Right lobe of liver (tissue), 6 donors: ENCODE data around the gene DHH. TPM values are rescaled to one million over a fixed set of nuclear protein-coding genes. Genes with fewer than 3 reads are reported as not detected.

Experiments
- ATAC-seq, 4 donors: fragments of 200-7000 bp; cut with Tn5 transposase; one replicate each; pipeline ENCODE4 v1.9.1; 2020; ENCODE audit warnings: mild to moderate bottlenecking in 4 of 4, moderate library complexity in 4 of 4
- DNase-seq, 3 donors: peaks; one replicate each; pipeline ENCODE4 v3.0.0-alpha.2; 2020
- H3K27ac ChIP-seq, 3 donors: fragments of 200-600 bp; one replicate each; pipeline ENCODE4 v1.8.0; 2022
- H3K27me3 ChIP-seq, 2 donors: fragments of 200-600 bp; one replicate each; pipeline ENCODE4 v1.8.0; 2022
- H3K36me3 ChIP-seq, 4 donors: fragments of 200-600 bp; sonication (generic) in 1 of 4; one replicate each; pipeline versions ENCODE4 v1.5.1 to v1.8.0; 2017 to 2022; ENCODE audit warnings: control low read depth in 1 of 4
- H3K4me1 ChIP-seq, 4 donors: fragments of 200-600 bp; sonication (generic) in 1 of 4; one replicate each; pipeline versions ENCODE4 v1.5.1 to v1.8.0; 2017 to 2022; ENCODE audit warnings: control low read depth in 1 of 4
- H3K4me3 ChIP-seq, 3 donors: fragments of 200-600 bp; one replicate each; pipeline ENCODE4 v1.8.0; 2022
- H3K9me3 ChIP-seq, 4 donors: fragments of 200-600 bp; sonication (generic) in 1 of 4; one replicate each; pipeline versions ENCODE4 v1.5.1 to v1.8.0; 2017 to 2022; ENCODE audit warnings: control low read depth in 1 of 4
- POLR2A ChIP-seq: fragments of 450-650 bp; IDR thresholded peaks from one replicate; pipeline ENCODE4 v1.6.1; 2017; ENCODE audit warnings: antibody characterized with exemption, mild to moderate bottlenecking
- WGBS: methylation state at CpG from one replicate; pipeline ENCODE4 v1.1.6; 2018; ENCODE audit warnings: low coverage, low lambda C conversion rate; ENCODE audit not compliant: insufficient coverage; ENCODE audit errors: missing lambda C conversion rate; 5-methylcytosine and 5-hydroxymethylcytosine counted together
- intact Hi-C, 2 donors: fragments of 100-400 bp; cut with DNase I; formaldehyde crosslinking; loops; one replicate each; pipeline versions ENCODE4 v1.11.2 to v1.14.1; 2022
- total RNA-seq, 6 experiments: library from RNA; depleted of rRNA in 2 of 6; stranded (reverse); fragments of >200 nt in 2 of 6; fragmentation: NEBNext Ultra II Directional in 3 of 6; extraction: Animal tissue kit (Norgen Biotek cat#: 25700) in 3 of 6; gene quantifications; one replicate each; pipeline versions ENCODE4 v1.1.0 to v1.2.4, GENCODE V29; 2016 to 2023
- TF ChIP-seq, protein P1 (sequence below), 4 donors: fragments of 200-600 bp in 3 of 4; fragments of 450-650 bp in 1 of 4; IDR thresholded peaks; one replicate each; pipeline versions ENCODE4 v1.5.1 to v1.8.0; 2016 to 2022; ENCODE audit warnings: antibody characterized with exemption in 4 of 4, mild to moderate bottlenecking in 2 of 4
- donor health status: DM: no; HTN: yes; CAD: no.
- donor health status: DM: no; HTN: no; CAD: no.
- donor health status: DM: no; HTN: no; CAD: no.
- donor health status: DM: no; HTN: yes; CAD: no.
- donor health status: DM: no; HTN: yes; CAD: no.

DHH gene
- total RNA-seq, 6 experiments from 2014 or later: 0.04 to 0.13 (median 0.07) TPM; not detected in 3

DNA sequence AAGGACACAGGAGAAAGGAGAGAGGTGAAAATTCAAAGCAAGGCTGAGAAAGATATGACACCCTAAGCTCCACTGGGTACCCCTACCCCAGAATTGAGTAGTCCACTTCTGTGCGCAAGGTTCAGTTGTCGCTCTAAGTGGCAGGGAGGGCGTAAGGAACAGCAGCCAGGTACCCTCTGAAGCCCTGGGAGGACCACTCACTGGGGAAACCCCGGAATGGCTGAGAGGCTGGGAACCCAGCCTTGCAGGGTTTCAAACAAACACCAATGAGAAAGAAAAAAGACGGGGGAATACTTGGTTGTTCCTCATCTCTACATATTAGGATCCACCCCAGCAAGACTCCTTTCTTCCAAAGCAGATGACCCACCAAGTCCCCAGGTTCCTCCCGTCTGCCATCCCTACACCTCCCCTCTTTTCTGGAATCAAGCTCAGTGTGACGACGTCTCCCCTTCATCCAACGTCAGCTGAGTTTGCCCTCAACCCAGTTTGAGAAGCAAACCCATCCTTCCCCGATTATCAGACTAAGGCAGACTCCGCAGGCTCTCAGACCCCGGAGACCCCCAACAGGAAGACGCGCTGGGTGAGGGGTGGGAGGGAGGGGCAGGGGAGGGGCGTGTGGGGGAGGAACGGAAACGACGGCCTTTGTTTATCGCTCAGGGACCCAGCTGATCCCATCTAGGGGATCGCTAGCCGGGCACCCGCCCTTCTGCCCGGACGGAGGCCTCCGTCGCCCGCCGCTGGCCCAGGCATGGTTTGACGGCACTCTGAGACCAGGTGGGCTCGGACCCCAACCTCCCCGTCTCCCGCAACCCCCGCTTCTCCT is 15.3 kb upstream of the DHH start:
- ATAC-seq: peak; percentile 23 to 31 (median 26)
- peak overlapping the region; percentile 76 to 97 (median 92) for H3K4me3 ChIP-seq
- no peaks in the 10 kb centered on the region for H3K27me3 ChIP-seq
- peak overlapping the region; percentile 91 to 95 (median 94) for H3K27ac ChIP-seq
- DNase-seq: peak in 2 of 3 donors; percentile 46 to 64
- no peaks in the 10 kb centered on the region for H3K9me3 ChIP-seq
- 10% methylated on average over 12 of the region's 33 CpGs for WGBS
- H3K4me1 ChIP-seq: peaks cover 0 to 22% (median 9%) of the 10 kb centered on the region in 4 donors
- intact Hi-C loops: no loop called here
- TF ChIP-seq, protein P1, sequence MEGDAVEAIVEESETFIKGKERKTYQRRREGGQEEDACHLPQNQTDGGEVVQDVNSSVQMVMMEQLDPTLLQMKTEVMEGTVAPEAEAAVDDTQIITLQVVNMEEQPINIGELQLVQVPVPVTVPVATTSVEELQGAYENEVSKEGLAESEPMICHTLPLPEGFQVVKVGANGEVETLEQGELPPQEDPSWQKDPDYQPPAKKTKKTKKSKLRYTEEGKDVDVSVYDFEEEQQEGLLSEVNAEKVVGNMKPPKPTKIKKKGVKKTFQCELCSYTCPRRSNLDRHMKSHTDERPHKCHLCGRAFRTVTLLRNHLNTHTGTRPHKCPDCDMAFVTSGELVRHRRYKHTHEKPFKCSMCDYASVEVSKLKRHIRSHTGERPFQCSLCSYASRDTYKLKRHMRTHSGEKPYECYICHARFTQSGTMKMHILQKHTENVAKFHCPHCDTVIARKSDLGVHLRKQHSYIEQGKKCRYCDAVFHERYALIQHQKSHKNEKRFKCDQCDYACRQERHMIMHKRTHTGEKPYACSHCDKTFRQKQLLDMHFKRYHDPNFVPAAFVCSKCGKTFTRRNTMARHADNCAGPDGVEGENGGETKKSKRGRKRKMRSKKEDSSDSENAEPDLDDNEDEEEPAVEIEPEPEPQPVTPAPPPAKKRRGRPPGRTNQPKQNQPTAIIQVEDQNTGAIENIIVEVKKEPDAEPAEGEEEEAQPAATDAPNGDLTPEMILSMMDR (IDR thresholded peaks at IDR 0.05): no peak
- no peak for TF ChIP-seq POLR2A
- H3K36me3 ChIP-seq: peaks cover 0 to 10% (median 0%) of the 10 kb centered on the region in 4 donors

DNA sequence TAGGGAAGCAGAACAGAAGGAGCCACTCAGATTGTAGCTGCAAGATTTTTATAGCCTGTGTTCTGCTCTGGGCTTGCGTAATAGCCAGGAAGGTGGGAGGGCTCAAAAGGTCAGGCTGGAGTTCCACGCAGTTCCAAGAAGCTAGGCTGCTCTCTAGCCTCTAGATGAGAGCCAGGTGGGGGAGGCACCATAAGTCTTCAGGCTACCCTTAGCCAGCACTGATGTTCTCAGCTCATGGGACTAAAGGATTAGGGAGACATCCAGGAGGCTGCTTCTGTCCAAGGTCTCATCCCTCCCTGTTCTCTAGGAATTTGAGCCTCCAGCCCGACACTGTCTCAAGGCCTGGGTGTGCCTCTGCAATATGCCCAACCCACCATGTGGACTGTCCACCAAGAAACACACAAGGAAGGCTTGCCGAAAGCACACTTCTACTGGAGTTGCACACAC is 14.4 kb upstream of the DHH start:
- peaks cover 0 to 22% (median 9%) of the 10 kb centered on the region in 4 donors for H3K4me1 ChIP-seq

DNA sequence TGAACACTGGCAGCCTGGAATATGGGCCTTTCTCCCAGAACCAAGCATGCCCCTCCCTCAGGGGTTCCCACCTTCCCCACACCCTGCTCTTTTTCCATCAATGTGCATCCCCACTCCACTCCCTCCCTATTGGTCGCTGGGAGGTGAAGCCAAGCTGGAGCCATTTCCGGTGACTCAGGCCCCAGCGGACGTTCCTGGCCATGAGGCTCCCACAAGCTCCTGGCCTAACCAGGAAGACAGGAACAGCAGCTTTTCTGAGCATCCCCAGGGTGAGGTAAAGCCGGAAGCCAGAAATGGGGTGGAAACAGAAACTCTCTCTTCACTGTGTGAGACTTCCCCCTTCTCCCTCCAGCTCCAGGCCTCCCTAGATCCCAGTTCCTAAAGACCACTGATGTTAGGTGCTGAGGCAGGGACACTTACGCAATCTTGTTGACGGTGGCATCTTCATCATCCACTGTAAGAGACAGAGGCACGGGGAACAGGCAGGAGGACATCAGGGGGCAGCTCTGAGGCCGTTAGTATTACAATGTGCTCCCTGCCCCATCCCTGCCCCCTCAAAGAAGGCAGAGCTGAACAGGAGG is 11.0 kb upstream of the DHH start:
- H3K4me3 ChIP-seq: no peak overlapping the region
- WGBS: 92% methylated on average over 6 of the region's 9 CpGs
- no peaks in the 10 kb centered on the region for H3K9me3 ChIP-seq
- no peaks in the 10 kb centered on the region for H3K27me3 ChIP-seq
- TF ChIP-seq, protein P1 (IDR thresholded peaks at IDR 0.05): no peak
- TF ChIP-seq POLR2A: no peak
- peaks cover 0 to 22% (median 9%) of the 10 kb centered on the region in 4 donors for H3K4me1 ChIP-seq
- no peak for DNase-seq
- H3K27ac ChIP-seq: no peak overlapping the region
- intact Hi-C loops: no loop called here
- ATAC-seq: no peak
- H3K36me3 ChIP-seq: peaks cover 0 to 47% (median 16%) of the 10 kb centered on the region in 4 donors

More for the DNA sequence above, 14.4 kb upstream of the DHH start:
- peak; percentile 41 to 55 (median 47) for ATAC-seq
- no peaks in the 10 kb centered on the region for H3K27me3 ChIP-seq
- H3K4me3 ChIP-seq: peak overlapping the region; percentile 76 to 97 (median 92)
- peak; percentile 53 to 76 (median 67) for DNase-seq
- intact Hi-C loops: no loop called here
- TF ChIP-seq POLR2A: peak; percentile 8
- TF ChIP-seq, protein P1 (IDR thresholded peaks at IDR 0.05): no peak
- H3K9me3 ChIP-seq: no peaks in the 10 kb centered on the region
- peak overlapping the region; percentile 91 to 95 (median 94) for H3K27ac ChIP-seq
- H3K36me3 ChIP-seq: peaks cover 0 to 13% (median 3%) of the 10 kb centered on the region in 4 donors
- 4% methylated on average over 4 of the region's 4 CpGs for WGBS

DNA sequence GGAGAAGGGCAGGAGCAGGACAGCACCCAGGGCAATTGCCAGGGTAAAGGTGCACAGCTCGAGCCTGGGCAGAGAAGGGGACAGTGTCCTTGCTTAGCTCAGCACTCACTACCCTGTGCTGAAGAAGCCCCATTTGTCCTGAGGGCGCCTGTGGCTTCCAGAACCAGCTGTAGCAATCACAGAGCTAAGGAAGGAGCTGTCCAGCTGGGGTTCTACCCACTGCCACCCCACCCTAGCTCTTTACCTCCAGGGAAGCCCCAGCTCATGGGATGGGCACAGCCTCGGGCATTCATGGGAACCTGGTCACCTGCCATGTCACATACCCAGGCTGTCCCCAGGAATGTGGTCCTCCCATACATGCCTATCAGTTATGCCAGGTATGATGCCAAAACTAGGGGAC is 10.2 kb upstream of the DHH start:
- H3K36me3 ChIP-seq: peaks cover 0 to 55% (median 20%) of the 10 kb centered on the region in 4 donors

More for the DNA sequence above, 10.2 kb upstream of the DHH start:
- H3K4me1 ChIP-seq: peaks cover 0 to 22% (median 9%) of the 10 kb centered on the region in 4 donors
- no peaks in the 10 kb centered on the region for H3K9me3 ChIP-seq
- H3K4me3 ChIP-seq: no peak overlapping the region
- DNase-seq: no peak
- WGBS: no CpG with 5 or more reads among the region's 3 CpGs
- no peaks in the 10 kb centered on the region for H3K27me3 ChIP-seq
- intact Hi-C loops: no loop called here
- no peak overlapping the region for H3K27ac ChIP-seq
- no peak for TF ChIP-seq POLR2A
- TF ChIP-seq, protein P1 (IDR thresholded peaks at IDR 0.05): no peak
- ATAC-seq: no peak
